NCI-H748 (cell line): ENCODE results near the gene RETREG2.

ENCODE experiments used
- DNase-seq: peaks from one replicate; lab custom pipeline; 2025; ENCODE audit not compliant: unreplicated experiment; lab: John Stamatoyannopoulos, UW

The RETREG2 gene

GRCh38 chr2:219177552-219178376 lies at the start of gene RETREG2:
Gene RETREG2, plus strand, starts transcription at chr2:219178275. Its CDS starts 78 bp downstream, at chr2:219178353.
- DNase-seq = peak; percentile 89

- no peak for DNase-seq
Measured at GRCh38 chr2:219128396-219128795, 49.7 kb upstream of the RETREG2 start.

- DNase-seq = no peak
Measured at GRCh38 chr2:219129589-219129988, 48.5 kb upstream of the RETREG2 start.

GRCh38 chr2:219131327-219131726 lies 46.7 kb upstream of the RETREG2 start:
- DNase-seq = no peak

- no peak for DNase-seq
Measured at GRCh38 chr2:219131744-219132143, 46.3 kb upstream of the RETREG2 start.

GRCh38 chr2:219133976-219134375 lies 44.1 kb upstream of the RETREG2 start:
- no peak for DNase-seq

GRCh38 chr2:219140722-219141121 lies 37.4 kb upstream of the RETREG2 start:
- no peak for DNase-seq

GRCh38 chr2:219142329-219142728 lies 35.7 kb upstream of the RETREG2 start:
- no peak for DNase-seq

GRCh38 chr2:219149667-219150066 lies 28.4 kb upstream of the RETREG2 start:
- DNase-seq = peak; percentile 39

- DNase-seq = peak; percentile 84
Measured at GRCh38 chr2:219155054-219155644, 22.9 kb upstream of the RETREG2 start.

- no peak for DNase-seq
Measured at GRCh38 chr2:219157396-219157795, 20.7 kb upstream of the RETREG2 start.

- no peak for DNase-seq
Measured at GRCh38 chr2:219158025-219158424, 20.1 kb upstream of the RETREG2 start.

GRCh38 chr2:219158586-219158985 lies 19.5 kb upstream of the RETREG2 start:
- no peak for DNase-seq

GRCh38 chr2:219159771-219160185 lies 18.3 kb upstream of the RETREG2 start:
- no peak for DNase-seq

- DNase-seq = peak; percentile 92
Measured at GRCh38 chr2:219160186-219161017, 17.7 kb upstream of the RETREG2 start, which contains the start of gene NHEJ1. Gene NHEJ1, minus strand, starts transcription at chr2:219160815. Its CDS starts 2,453 bp downstream, at chr2:219158362.

- DNase-seq = no peak
Measured at GRCh38 chr2:219161097-219161496, 17.0 kb upstream of the RETREG2 start.

- no peak for DNase-seq
Measured at GRCh38 chr2:219163156-219163555, 14.9 kb upstream of the RETREG2 start.

- DNase-seq = no peak
Measured at GRCh38 chr2:219165058-219165911, 12.8 kb upstream of the RETREG2 start.

- DNase-seq = no peak
Measured at GRCh38 chr2:219167997-219168396, 10.1 kb upstream of the RETREG2 start.

- no peak for DNase-seq
Measured at GRCh38 chr2:219168526-219168925, 9.5 kb upstream of the RETREG2 start.

GRCh38 chr2:219168932-219169331 lies 9.1 kb upstream of the RETREG2 start:
- no peak for DNase-seq
